Measurements from ENCODE around the gene USO1. TPM values are rescaled to one million over a fixed set of nuclear protein-coding genes. Genes with fewer than 3 reads are reported as not detected.

The USO1 gene
- total and polyA plus RNA-seq, 2 experiments from 2014 or later = 113 to 277 TPM

DNA sequence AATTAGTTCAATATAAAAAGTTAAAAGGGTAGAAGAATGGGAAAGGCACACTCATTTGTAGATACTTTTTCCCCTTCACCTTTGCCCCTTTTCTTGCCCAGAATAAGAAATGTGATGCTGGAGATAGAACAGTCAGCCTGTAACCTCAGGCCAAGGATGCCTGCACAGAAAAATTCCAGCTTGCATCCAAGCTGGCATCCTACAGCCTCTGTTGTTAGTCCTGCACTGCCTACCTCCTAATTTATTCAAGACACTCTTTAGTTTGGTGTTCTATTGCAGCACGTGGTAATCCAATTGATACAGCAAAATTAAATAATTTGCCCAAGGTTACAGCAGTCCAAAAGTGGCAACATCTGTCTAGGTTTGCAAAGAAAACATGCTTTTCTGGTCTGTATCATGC lies 9.7 kb upstream of the USO1 start (continued):
- TF ChIP-seq, protein P1, sequence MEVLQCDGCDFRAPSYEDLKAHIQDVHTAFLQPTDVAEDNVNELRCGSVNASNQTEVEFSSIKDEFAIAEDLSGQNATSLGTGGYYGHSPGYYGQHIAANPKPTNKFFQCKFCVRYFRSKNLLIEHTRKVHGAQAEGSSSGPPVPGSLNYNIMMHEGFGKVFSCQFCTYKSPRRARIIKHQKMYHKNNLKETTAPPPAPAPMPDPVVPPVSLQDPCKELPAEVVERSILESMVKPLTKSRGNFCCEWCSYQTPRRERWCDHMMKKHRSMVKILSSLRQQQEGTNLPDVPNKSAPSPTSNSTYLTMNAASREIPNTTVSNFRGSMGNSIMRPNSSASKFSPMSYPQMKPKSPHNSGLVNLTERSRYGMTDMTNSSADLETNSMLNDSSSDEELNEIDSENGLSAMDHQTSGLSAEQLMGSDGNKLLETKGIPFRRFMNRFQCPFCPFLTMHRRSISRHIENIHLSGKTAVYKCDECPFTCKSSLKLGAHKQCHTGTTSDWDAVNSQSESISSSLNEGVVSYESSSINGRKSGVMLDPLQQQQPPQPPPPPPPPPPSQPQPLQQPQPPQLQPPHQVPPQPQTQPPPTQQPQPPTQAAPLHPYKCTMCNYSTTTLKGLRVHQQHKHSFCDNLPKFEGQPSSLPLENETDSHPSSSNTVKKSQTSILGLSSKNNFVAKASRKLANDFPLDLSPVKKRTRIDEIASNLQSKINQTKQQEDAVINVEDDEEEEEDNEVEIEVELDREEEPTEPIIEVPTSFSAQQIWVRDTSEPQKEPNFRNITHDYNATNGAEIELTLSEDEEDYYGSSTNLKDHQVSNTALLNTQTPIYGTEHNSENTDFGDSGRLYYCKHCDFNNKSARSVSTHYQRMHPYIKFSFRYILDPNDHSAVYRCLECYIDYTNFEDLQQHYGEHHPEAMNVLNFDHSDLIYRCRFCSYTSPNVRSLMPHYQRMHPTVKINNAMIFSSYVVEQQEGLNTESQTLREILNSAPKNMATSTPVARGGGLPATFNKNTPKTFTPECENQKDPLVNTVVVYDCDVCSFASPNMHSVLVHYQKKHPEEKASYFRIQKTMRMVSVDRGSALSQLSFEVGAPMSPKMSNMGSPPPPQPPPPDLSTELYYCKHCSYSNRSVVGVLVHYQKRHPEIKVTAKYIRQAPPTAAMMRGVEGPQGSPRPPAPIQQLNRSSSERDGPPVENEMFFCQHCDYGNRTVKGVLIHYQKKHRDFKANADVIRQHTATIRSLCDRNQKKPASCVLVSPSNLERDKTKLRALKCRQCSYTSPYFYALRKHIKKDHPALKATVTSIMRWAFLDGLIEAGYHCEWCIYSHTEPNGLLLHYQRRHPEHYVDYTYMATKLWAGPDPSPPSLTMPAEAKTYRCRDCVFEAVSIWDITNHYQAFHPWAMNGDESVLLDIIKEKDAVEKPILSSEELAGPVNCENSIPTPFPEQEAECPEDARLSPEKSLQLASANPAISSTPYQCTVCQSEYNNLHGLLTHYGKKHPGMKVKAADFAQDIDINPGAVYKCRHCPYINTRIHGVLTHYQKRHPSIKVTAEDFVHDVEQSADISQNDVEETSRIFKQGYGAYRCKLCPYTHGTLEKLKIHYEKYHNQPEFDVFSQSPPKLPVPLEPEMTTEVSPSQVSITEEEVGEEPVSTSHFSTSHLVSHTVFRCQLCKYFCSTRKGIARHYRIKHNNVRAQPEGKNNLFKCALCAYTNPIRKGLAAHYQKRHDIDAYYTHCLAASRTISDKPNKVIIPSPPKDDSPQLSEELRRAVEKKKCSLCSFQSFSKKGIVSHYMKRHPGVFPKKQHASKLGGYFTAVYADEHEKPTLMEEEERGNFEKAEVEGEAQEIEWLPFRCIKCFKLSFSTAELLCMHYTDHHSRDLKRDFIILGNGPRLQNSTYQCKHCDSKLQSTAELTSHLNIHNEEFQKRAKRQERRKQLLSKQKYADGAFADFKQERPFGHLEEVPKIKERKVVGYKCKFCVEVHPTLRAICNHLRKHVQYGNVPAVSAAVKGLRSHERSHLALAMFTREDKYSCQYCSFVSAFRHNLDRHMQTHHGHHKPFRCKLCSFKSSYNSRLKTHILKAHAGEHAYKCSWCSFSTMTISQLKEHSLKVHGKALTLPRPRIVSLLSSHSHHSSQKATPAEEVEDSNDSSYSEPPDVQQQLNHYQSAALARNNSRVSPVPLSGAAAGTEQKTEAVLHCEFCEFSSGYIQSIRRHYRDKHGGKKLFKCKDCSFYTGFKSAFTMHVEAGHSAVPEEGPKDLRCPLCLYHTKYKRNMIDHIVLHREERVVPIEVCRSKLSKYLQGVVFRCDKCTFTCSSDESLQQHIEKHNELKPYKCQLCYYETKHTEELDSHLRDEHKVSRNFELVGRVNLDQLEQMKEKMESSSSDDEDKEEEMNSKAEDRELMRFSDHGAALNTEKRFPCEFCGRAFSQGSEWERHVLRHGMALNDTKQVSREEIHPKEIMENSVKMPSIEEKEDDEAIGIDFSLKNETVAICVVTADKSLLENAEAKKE (CRISPR knock-in tag; IDR thresholded peaks at IDR 0.05) = no peak

DNA sequence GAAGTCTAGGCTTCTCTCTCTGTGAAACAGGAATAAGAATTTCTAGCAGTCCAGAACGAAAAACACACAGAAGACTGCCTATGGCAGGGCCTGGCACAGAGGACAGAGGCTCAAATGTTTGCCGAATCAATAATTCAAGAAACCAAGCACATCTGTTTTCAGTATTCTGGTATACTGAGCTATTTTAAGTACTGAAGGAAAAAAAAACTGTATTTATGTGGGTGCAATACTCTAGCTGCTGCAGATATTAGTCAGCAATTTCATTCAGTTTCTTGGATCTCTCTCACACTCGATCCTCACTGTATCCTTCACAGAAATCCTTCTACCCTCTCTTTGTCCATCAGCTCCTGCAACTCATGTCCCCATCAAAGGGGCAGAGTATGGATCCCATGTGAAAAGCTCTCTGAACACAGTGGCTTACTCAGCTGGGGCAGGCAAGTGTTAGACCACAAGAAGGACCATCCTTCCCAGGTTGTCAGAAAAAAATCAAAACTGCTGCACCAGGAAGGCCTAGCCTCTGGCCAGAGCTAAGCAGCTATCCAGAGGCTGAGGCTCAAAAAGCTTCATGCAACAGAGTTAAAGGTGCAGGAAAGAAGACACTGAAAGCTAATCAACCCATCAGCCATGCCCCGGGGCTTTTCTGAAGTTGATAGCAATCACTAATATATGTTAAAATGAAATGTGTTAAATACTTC lies 9.1 kb upstream of the USO1 start:
- Histone ChIP-seq H3K9me2 (ENCODE audit: insufficient read depth) (no peaks in the 10 kb centered on the region), H3K36me3 (ENCODE audit: insufficient read depth) (no peaks in the 10 kb centered on the region; the same call in 1 of the 2 replicates), H3K79me2 (replicated peaks; ENCODE audit: insufficient read depth) (peaks cover 99% of the 10 kb centered on the region), H3K4me3 (no peak overlapping the region), H3K27ac (ENCODE audit: low read depth) (peak overlapping the region; percentile 48), H4K20me1 (replicated peaks; ENCODE audit: insufficient read depth) (no peaks in the 10 kb centered on the region), H3K4me2 (peak overlapping the region; percentile 14; the same call in 1 of the 2 replicates), H3F3A (replicated peaks; ENCODE audit: low read depth) (no peaks in the 10 kb centered on the region), H3K4me1 (ENCODE audit: insufficient read depth) (peaks cover 16% of the 10 kb centered on the region), H3K27me3 (ENCODE audit: insufficient read depth) (no peaks in the 10 kb centered on the region), H2AFZ (no peak overlapping the region)
- Mint-ChIP-seq H3K27me3 (ENCODE audit: insufficient read depth, low read depth, poor library complexity) (peaks cover 3% of the 10 kb centered on the region), H3K4me1 (peaks cover 25% of the 10 kb centered on the region), H3K36me3 (ENCODE audit: low read depth) (peaks cover 34% of the 10 kb centered on the region), H3K4me3 (no peak overlapping the region), H3K9me3 (no peaks in the 10 kb centered on the region), H3K27ac (peak overlapping the region; percentile 85)
- ATAC-seq = peak; percentile 49
- DNase-seq (ENCODE audit: low spot score) = no peak
- TF ChIP-seq STAT1 (IDR thresholded peaks at IDR 0.05; ENCODE audit: unreplicated experiment) (no peak), POLR2AphosphoS5 (IDR thresholded peaks at IDR 0.05; ENCODE audit: low read depth) (no peak), EZH2 (IDR thresholded peaks at IDR 0.05; ENCODE audit: low read depth, unreplicated experiment) (no peak), NANOG (IDR thresholded peaks at IDR 0.05; ENCODE audit: borderline replicate concordance) (no peak)
- TF ChIP-seq, protein P1 (CRISPR knock-in tag; IDR thresholded peaks at IDR 0.05) = no peak
- TF ChIP-seq, protein P2, sequence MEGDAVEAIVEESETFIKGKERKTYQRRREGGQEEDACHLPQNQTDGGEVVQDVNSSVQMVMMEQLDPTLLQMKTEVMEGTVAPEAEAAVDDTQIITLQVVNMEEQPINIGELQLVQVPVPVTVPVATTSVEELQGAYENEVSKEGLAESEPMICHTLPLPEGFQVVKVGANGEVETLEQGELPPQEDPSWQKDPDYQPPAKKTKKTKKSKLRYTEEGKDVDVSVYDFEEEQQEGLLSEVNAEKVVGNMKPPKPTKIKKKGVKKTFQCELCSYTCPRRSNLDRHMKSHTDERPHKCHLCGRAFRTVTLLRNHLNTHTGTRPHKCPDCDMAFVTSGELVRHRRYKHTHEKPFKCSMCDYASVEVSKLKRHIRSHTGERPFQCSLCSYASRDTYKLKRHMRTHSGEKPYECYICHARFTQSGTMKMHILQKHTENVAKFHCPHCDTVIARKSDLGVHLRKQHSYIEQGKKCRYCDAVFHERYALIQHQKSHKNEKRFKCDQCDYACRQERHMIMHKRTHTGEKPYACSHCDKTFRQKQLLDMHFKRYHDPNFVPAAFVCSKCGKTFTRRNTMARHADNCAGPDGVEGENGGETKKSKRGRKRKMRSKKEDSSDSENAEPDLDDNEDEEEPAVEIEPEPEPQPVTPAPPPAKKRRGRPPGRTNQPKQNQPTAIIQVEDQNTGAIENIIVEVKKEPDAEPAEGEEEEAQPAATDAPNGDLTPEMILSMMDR (conservative IDR thresholded peaks at IDR 0.05; ENCODE audit: low read depth in 2 of 2) = no peak

Data from GM23338 (cell line).